Right lobe of liver (tissue), 6 donors: ENCODE data around the gene POLR1A. TPM values are rescaled to one million over a fixed set of nuclear protein-coding genes. Genes with fewer than 3 reads are reported as not detected.

Source experiments
- ATAC-seq, 4 donors: fragments of 200-7000 bp; cut with Tn5 transposase; one replicate each; pipeline ENCODE4 v1.9.1; 2020; ENCODE audit warnings: mild to moderate bottlenecking in 4 of 4, moderate library complexity in 4 of 4
- DNase-seq, 3 donors: peaks; one replicate each; pipeline ENCODE4 v3.0.0-alpha.2; 2020
- H3K27ac ChIP-seq, 3 donors: fragments of 200-600 bp; one replicate each; pipeline ENCODE4 v1.8.0; 2022
- H3K27me3 ChIP-seq, 2 donors: fragments of 200-600 bp; one replicate each; pipeline ENCODE4 v1.8.0; 2022
- H3K36me3 ChIP-seq, 4 donors: fragments of 200-600 bp; sonication (generic) in 1 of 4; one replicate each; pipeline versions ENCODE4 v1.5.1 to v1.8.0; 2017 to 2022; ENCODE audit warnings: control low read depth in 1 of 4
- H3K4me1 ChIP-seq, 4 donors: fragments of 200-600 bp; sonication (generic) in 1 of 4; one replicate each; pipeline versions ENCODE4 v1.5.1 to v1.8.0; 2017 to 2022; ENCODE audit warnings: control low read depth in 1 of 4
- H3K4me3 ChIP-seq, 3 donors: fragments of 200-600 bp; one replicate each; pipeline ENCODE4 v1.8.0; 2022
- H3K9me3 ChIP-seq, 4 donors: fragments of 200-600 bp; sonication (generic) in 1 of 4; one replicate each; pipeline versions ENCODE4 v1.5.1 to v1.8.0; 2017 to 2022; ENCODE audit warnings: control low read depth in 1 of 4
- CTCF ChIP-seq, 4 donors: fragments of 200-600 bp in 3 of 4; fragments of 450-650 bp in 1 of 4; IDR thresholded peaks; one replicate each; pipeline versions ENCODE4 v1.5.1 to v1.8.0; 2016 to 2022; ENCODE audit warnings: antibody characterized with exemption in 4 of 4, mild to moderate bottlenecking in 2 of 4
- POLR2A ChIP-seq: fragments of 450-650 bp; IDR thresholded peaks from one replicate; pipeline ENCODE4 v1.6.1; 2017; ENCODE audit warnings: antibody characterized with exemption, mild to moderate bottlenecking
- WGBS: methylation state at CpG from one replicate; pipeline ENCODE4 v1.1.6; 2018; ENCODE audit warnings: low coverage, low lambda C conversion rate; ENCODE audit not compliant: insufficient coverage; ENCODE audit errors: missing lambda C conversion rate; 5-methylcytosine and 5-hydroxymethylcytosine counted together
- intact Hi-C, 2 donors: fragments of 100-400 bp; cut with DNase I; formaldehyde crosslinking; loops; one replicate each; pipeline versions ENCODE4 v1.11.2 to v1.14.1; 2022
- total RNA-seq, 6 experiments: library from RNA; depleted of rRNA in 2 of 6; stranded (reverse); fragments of >200 nt in 2 of 6; fragmentation: NEBNext Ultra II Directional in 3 of 6; extraction: Animal tissue kit (Norgen Biotek cat#: 25700) in 3 of 6; gene quantifications; one replicate each; pipeline versions ENCODE4 v1.1.0 to v1.2.4, GENCODE V29; 2016 to 2023
- donor health status: DM: no; HTN: yes; CAD: no.
- donor health status: DM: no; HTN: no; CAD: no.
- donor health status: DM: no; HTN: no; CAD: no.
- donor health status: DM: no; HTN: yes; CAD: no.
- donor health status: DM: no; HTN: yes; CAD: no.

Gene POLR1A
- total RNA-seq, 6 experiments from 2014 or later = 12.5 to 19.7 (median 14.4) TPM

- no peak overlapping the region for H3K4me3 ChIP-seq
- 26% methylated on average over 7 of the region's 7 CpGs for WGBS
- peak; percentile 68 to 74 (median 72) for ATAC-seq
- H3K27ac ChIP-seq = no peak overlapping the region
- DNase-seq = no peak
- no peak for TF ChIP-seq POLR2A
- peak; percentile 56 to 65 (median 62) for TF ChIP-seq CTCF (IDR thresholded peaks at IDR 0.05)
- H3K36me3 ChIP-seq = peaks cover 0 to 12% (median 5%) of the 10 kb centered on the region in 4 donors
- H3K9me3 ChIP-seq = no peaks in the 10 kb centered on the region
- no peaks in the 10 kb centered on the region for H3K27me3 ChIP-seq
- peaks cover 0 to 22% (median 10%) of the 10 kb centered on the region in 4 donors for H3K4me1 ChIP-seq
- intact Hi-C loops = no loop called here
These were observed 26.7 kb downstream of the POLR1A start for GRCh38 chr2:86078774-86079545.

GRCh38 chr2:86075886-86076285, 29.8 kb downstream of the POLR1A start:
- intact Hi-C loops = no loop called here
- TF ChIP-seq POLR2A (no peak), CTCF (IDR thresholded peaks at IDR 0.05) (no peak)
- WGBS = 94% methylated on average over 5 of the region's 5 CpGs
- H3K4me3 ChIP-seq = no peak overlapping the region
- ATAC-seq (no peak), DNase-seq (no peak)
- peaks cover 0 to 14% (median 5%) of the 10 kb centered on the region in 4 donors for H3K36me3 ChIP-seq
- no peaks in the 10 kb centered on the region for H3K9me3 ChIP-seq
- H3K27ac ChIP-seq = no peak overlapping the region
- H3K27me3 ChIP-seq = no peaks in the 10 kb centered on the region
- H3K4me1 ChIP-seq = peaks cover 0 to 48% (median 21%) of the 10 kb centered on the region in 4 donors

- H3K36me3 ChIP-seq = peaks cover under 1 to 13% (median 5%) of the 10 kb centered on the region in 4 donors
- ATAC-seq (no peak), DNase-seq (no peak)
- no peak overlapping the region for H3K27ac ChIP-seq
- intact Hi-C loops = no loop called here
- H3K4me3 ChIP-seq = no peak overlapping the region
- H3K9me3 ChIP-seq = no peaks in the 10 kb centered on the region
- TF ChIP-seq CTCF (IDR thresholded peaks at IDR 0.05) = no peak
- no peak for TF ChIP-seq POLR2A
- H3K27me3 ChIP-seq = no peaks in the 10 kb centered on the region
- WGBS = no CpG with 5 or more reads among the region's 15 CpGs
- H3K4me1 ChIP-seq = peaks cover 0 to 38% (median 17%) of the 10 kb centered on the region in 4 donors
These were observed 30.9 kb downstream of the POLR1A start for GRCh38 chr2:86074811-86075210.

- H3K27ac ChIP-seq = no peak overlapping the region
- peaks cover 6 to 18% (median 7%) of the 10 kb centered on the region in 4 donors for H3K36me3 ChIP-seq
- intact Hi-C loops = no loop called here
- H3K4me1 ChIP-seq = peaks cover 0 to 32% (median 14%) of the 10 kb centered on the region in 4 donors
- H3K4me3 ChIP-seq = no peak overlapping the region
- H3K9me3 ChIP-seq = no peaks in the 10 kb centered on the region
- 100% methylated on average over 1 of the region's 3 CpGs for WGBS
- ATAC-seq (no peak), DNase-seq (no peak)
- TF ChIP-seq CTCF (IDR thresholded peaks at IDR 0.05) = no peak
- no peak for TF ChIP-seq POLR2A
- H3K27me3 ChIP-seq = no peaks in the 10 kb centered on the region
These were observed 31.4 kb downstream of the POLR1A start for GRCh38 chr2:86074256-86074655.
